NK-92 (cell line): ENCODE measurements around the gene ARL1.
"Not testable (repeated sequence)": the region's sequence is repeated elsewhere in the genome, so short reads cannot be mapped to it uniquely, and the experiment has no call there.

Source experiments
- DNase-seq: peaks from one replicate; lab custom pipeline; 2025; ENCODE audit not compliant: unreplicated experiment; lab: John Stamatoyannopoulos, UW

The ARL1 gene

DNA sequence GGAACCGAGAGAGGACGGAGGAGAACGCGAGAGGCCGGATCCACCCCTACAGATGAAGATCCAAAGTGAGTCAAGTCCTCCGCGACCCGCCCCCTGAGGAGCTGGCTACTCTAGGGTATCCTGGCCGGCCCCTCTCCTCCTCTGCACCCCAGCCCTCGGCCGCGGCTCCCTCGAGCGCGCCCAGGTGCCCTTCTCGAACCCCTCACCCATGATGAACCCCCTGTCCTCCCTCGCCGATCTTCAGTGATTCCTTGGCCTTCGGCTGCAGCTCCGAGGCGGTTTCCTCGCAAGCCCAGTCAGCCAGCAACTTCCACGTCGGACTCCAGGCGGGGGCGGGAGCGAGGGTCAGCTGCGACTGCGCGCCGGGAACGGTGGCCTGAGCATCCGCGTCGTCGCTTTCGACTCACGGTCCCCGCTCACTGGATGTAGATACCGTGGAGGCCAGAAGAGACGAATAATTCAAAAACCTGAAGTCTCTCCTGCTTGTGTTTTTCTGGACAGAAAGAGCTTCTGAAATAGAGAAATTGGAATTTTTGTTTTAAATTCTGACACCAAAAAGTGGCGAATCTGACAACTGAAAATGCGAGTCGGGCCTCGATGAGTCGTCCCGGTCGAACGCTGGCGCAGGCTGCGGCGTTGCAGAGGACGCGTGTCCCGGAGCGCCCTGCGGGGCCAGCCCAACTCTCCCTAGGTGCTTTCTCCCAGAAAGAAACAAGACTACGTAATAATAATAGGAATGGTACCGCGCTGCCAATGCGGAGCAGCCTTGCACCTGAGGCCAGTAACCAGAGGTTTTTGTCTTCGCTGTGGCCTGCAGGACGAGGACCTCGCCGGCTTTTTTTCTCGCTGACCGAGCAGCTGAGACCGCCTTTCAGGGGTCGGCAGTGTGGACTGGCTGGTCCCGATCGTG, at the start of gene ARL1:
Gene ARL1 (minus strand): TSS at position 337 of the 910 bp plus-strand sequence. CDS start 127 bp downstream, at position 210.
- no peak for DNase-seq

DNA sequence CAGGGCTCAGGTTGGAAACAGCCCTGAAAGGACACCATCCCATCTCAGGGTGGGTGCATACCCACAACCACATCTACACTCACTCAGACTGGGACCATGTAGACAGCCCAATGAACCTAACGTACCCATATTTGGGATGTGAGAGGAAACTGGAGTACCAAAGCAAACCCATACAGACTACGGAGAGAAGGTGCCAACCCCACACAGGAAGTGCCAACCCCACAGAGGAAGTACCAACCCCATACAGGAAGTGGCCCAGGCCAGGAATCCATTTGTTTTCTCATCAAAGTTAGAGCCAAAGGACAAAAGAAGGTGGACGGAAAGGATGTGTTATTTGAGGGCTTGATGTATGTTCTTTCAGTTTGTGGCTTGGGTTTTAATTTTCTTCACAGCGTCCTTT, 48.1 kb upstream of the ARL1 start:
- no peak for DNase-seq

GRCh38 chr12:101441461-101442224, 34.1 kb upstream of the ARL1 start:
- DNase-seq = no peak

- no peak for DNase-seq
Measured at GRCh38 chr12:101439236-101439635, 31.7 kb upstream of the ARL1 start.

DNA sequence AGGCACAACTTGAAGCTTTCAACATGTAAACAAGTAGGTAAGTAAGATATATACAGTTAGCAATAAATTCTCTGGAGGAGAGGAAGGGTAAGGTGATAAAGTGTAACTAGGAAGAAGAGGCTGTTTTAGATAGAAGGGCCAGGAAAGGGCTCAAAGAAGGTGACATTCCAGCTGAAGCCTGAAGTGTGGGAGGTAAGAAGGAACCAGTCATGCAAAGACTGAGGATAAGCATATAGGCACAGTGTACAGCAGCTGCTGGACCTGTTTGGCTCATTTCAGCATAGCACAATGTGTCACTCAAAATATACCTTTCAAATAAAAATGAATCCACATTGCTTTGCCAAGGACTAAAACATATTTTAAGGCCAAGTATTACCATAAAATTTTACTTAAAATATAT, 28.6 kb upstream of the ARL1 start:
- no peak for DNase-seq

- DNase-seq = no peak
Measured at GRCh38 chr12:101430456-101430855, 22.9 kb upstream of the ARL1 start.

GRCh38 chr12:101424620-101425019, 17.0 kb upstream of the ARL1 start:
- DNase-seq = no peak

GRCh38 chr12:101422066-101422465, 14.5 kb upstream of the ARL1 start:
- not testable (repeated sequence) for DNase-seq

- no peak for DNase-seq
Measured at GRCh38 chr12:101415228-101415627, 7.7 kb upstream of the ARL1 start.

DNA sequence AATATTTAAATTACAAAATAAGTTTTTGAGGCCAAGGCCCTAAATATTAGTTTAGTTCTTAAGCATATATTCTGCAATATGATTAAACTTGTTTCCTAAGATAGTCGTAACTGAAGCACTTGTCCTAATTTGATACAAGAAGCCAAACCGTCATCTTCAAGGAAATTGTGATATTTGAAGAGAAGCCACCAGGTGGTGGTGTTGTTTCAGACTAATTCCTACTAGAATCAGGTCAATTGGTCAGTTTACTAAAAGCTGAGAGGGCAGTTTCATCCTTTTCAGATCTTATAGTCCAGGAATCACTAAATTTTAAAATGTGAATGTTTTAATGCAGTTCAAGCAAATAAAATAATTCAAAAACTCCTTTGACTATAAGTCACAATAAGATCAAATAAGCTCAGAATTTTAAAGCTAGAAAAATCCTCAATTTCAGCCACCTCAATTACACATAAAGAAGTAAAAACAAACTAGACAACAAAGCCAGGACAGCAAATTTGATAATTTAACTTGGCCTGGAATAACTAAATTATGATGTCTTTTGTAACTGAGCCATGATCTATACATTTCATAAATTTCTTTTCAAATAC, 7.1 kb upstream of the ARL1 start:
- DNase-seq = no peak

DNA sequence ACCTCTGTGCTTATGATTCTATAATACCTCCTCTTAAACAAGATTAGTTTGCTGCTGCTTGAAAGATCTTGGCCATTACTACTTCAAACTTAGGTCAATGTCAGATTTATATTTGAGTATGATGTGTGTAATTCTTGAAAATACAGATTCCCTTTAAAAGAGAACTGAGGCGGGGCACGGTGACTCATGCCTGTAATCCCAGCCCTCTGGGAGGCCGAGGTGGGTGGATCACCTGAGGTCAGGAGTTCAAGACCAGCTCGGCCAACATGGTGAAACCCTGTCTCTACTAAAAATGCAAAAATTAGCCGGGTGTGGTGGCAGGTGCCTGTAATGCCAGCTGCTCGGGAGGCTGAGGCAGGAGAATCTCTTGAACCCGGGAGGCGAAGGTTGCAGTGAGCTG, 2.6 kb upstream of the ARL1 start:
- DNase-seq = not testable (repeated sequence)

DNA sequence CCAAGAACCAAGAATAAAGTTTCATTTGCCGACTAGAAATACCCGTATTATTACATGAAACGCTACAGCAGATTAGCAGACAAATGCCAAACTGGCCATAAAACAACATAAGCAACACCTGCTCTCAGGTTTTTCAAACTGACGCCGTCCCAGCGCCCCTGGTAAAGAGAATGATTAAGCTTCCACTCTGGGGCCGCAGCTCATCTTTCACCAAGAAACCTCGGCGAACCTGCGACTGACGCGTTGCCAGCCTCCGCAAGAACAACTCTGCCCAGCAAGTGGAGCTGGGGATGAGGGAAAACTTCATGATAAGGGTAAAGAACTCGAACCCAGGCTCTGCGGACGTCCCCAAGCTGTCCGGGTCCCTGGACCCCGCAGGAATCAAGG, 530 bp downstream of the ARL1 start:
- no peak for DNase-seq

GRCh38 chr12:101391181-101391580, 16.4 kb downstream of the ARL1 start:
- DNase-seq = not testable (repeated sequence)

- DNase-seq = no peak
Measured at GRCh38 chr12:101379149-101379548, 28.4 kb downstream of the ARL1 start.

DNA sequence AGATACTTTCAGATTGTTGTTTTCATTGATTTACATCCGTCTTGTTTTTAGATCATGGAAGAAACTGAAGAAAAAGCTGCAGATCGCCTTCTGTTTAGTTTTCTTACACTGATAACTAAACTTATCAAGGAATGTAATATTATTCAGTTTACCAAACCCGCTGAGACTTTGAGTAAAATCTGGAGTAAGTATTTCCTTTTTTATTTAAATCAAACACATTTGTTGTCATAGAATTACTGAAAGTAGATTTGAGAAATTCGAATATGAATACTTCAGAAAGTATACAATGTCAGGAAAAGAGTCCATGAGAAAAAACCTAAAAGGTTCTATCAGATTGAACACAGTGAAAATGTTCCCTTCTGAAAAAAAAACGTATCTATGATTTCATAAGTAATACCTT, 32.0 kb downstream of the ARL1 start:
- no peak for DNase-seq

- no peak for DNase-seq
Measured at GRCh38 chr12:101372431-101372830, 35.1 kb downstream of the ARL1 start.

DNA sequence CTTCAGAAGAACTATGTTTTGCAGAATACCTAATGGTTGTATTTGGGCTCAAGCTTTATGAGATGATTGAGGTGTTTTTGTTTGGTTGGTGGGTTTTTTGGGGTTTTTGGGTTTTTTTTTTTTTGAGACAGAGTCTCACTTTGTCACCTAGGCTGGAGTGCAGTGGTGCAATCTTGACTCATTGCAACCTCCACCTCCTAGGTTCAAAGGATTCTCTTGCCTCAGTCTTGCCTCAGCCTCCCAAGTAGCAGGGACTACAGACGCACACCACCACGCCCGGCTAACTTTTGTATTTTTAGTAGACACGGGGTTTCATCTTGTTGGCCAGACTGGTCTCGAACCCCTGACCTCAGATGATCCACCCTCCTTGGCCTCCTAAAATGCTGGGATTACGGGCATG, 39.6 kb downstream of the ARL1 start:
- DNase-seq = no peak

GRCh38 chr12:101361455-101361854, 46.1 kb downstream of the ARL1 start:
- no peak for DNase-seq

DNA sequence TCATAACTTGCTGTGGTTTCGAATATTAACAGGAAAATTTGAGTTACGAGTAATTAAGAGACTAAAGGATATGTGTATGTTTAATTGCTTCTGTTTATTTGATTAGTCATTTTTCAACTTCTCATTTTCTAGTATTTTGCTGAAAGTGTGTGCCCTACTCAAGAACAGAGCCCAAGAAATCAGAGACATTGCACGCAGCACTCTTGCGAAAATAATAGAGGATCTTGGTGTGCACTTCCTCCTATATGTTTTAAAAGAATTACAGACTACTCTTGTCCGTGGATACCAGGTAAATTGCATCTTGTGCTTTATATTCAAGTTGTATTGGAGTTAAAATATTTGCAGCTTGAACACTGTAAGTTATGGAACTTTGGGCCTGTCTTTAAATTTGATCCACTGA, 50.8 kb downstream of the ARL1 start:
- DNase-seq = no peak

- no peak for DNase-seq
Measured at GRCh38 chr12:101351682-101352081, 55.9 kb downstream of the ARL1 start.

DNA sequence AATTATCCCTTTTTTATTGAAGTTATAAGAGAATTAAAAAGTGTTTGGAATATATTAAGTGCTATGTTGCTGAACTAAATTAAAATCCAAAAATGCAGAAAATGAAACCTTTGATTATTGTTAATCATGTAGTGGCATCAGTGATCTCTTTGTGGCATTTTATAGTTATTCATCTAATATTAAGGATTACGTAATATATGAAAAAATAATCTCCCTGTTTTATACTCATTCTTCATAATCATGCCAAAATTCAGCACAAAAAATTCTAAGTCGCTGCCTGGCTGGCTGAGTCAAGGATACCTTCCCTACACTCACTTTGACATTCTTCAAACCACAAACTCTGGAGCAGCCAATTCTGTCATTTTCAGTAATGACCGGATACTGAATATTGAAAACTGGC, 63.7 kb downstream of the ARL1 start:
- no peak for DNase-seq
